Aorta (tissue), 5 donors: ENCODE data around the gene MGME1. TPM values are rescaled to one million over a fixed set of nuclear protein-coding genes. Genes with fewer than 3 reads are reported as not detected.
A peak's percentile ranks its signal among the peaks of the same experiment; 100 is the strongest.

ENCODE experiments used
- ATAC-seq: fragments of 200-7000 bp; cut with Tn5 transposase; one replicate; pipeline ENCODE4 v1.9.1; 2022; ENCODE audit warnings: moderate library complexity; ENCODE audit not compliant: low FRiP score
- DNase-seq, 2 donors: peaks; one replicate each; pipeline ENCODE4 v3.0.0-alpha.2; 2020
- H3K27ac ChIP-seq, 2 donors: one replicate each; pipeline ENCODE4 v1.5.1; 2013; ENCODE audit warnings: low read length in 2 of 2, mild to moderate bottlenecking in 2 of 2, moderate library complexity in 2 of 2, control low read depth in 1 of 2, inconsistent platforms in 1 of 2, low read depth in 1 of 2
- H3K27me3 ChIP-seq, 2 donors: one replicate each; pipeline ENCODE4 v1.6.1; 2013; ENCODE audit warnings: control low read depth in 1 of 2, low read length in 1 of 2, mild to moderate bottlenecking in 1 of 2, moderate library complexity in 1 of 2; ENCODE audit not compliant: insufficient read depth in 2 of 2, control insufficient read depth in 1 of 2
- H3K36me3 ChIP-seq, 2 donors: one replicate each; pipeline ENCODE4 v1.6.1; 2013; ENCODE audit warnings: control low read depth in 1 of 2, low read length in 1 of 2, mild to moderate bottlenecking in 1 of 2; ENCODE audit not compliant: insufficient read depth in 2 of 2, control insufficient read depth in 1 of 2
- H3K4me1 ChIP-seq, 2 donors: one replicate each; pipeline ENCODE4 v1.6.1; 2013; ENCODE audit warnings: low read length in 2 of 2, control low read depth in 1 of 2, mild to moderate bottlenecking in 1 of 2, moderate library complexity in 1 of 2; ENCODE audit not compliant: insufficient read depth in 2 of 2, control insufficient read depth in 1 of 2
- H3K4me3 ChIP-seq, 2 donors: one replicate each; pipeline ENCODE4 v1.5.1; 2013; ENCODE audit warnings: low read length in 2 of 2, control low read depth in 1 of 2, mild to moderate bottlenecking in 1 of 2
- H3K9me3 ChIP-seq: one replicate; pipeline ENCODE4 v1.6.1; 2013; ENCODE audit warnings: mild to moderate bottlenecking, low read length; ENCODE audit not compliant: control insufficient read depth
- WGBS, 2 donors: extraction: QIAGEN DNeasy Blood & Tissue Kit; methylation state at CpG; one replicate each; pipeline ENCODE4 v1.1.7; 2013; 5-methylcytosine and 5-hydroxymethylcytosine counted together
- intact Hi-C, 2 donors: fragments of 100-400 bp; cut with DNase I; formaldehyde crosslinking; loops; one replicate each; pipeline versions ENCODE4 v1.14.2 to v1.15.0; 2022
- polyA plus RNA-seq, 2 donors: library from polyadenylated mRNA; stranded (reverse); fragments of 200-250 nt; gene quantifications; one replicate each; pipeline ENCODE4 v1.2.3, GENCODE V29; 2013
- total RNA-seq, 2 donors: library from RNA; stranded (reverse); fragmentation: NEBNext Ultra II Directional; extraction: Animal tissue kit (Norgen Biotek cat#: 25700); gene quantifications; one replicate each; pipeline ENCODE4 v1.2.1, GENCODE V29; 2021
- donor health status: healthy with polysubstance abuse.
- donor health status: Bipolar disorder and iron deficiency.
- donor health status: DM: no; HTN: no; CAD: no.
- donor health status: DM: no; HTN: no; CAD: no.
- donor health status: DM: yes; HTN: yes; CAD: no.

The MGME1 gene
- total and polyA plus RNA-seq, 4 donors = 8.8 to 14.7 (median 12.1) TPM

GRCh38 chr20:17990278-17990972 is 21.6 kb downstream of the MGME1 start:
- Histone ChIP-seq H3K4me3 (no peak overlapping the region), H3K27me3 (no peaks in the 10 kb centered on the region), H3K27ac (no peak overlapping the region), H3K36me3 (peaks cover 0 to 6% of the 10 kb centered on the region in 2 donors), H3K4me1 (no peaks in the 10 kb centered on the region), H3K9me3 (no peaks in the 10 kb centered on the region)
- no peak for DNase-seq
- intact Hi-C loops = loop anchor here in 1 of 2 donors (10.0 kb wide), 1 partner anchor 486 kb away; no protein-coding TSS in a partner anchor
- 90 to 91% methylated on average over 9 to 10 of the region's 10 CpGs for whole genome bisulfite sequencing, 2 donors
- ATAC-seq = no peak

GRCh38 chr20:17992224-17992637 is 23.4 kb downstream of the MGME1 start:
- 89 to 90% methylated on average over 6 of the region's 6 CpGs for WGBS, 2 donors
- Histone ChIP-seq H3K27me3 (no peaks in the 10 kb centered on the region), H3K27ac (no peak overlapping the region), H3K9me3 (no peaks in the 10 kb centered on the region), H3K4me1 (no peaks in the 10 kb centered on the region), H3K36me3 (peaks cover 0 to 6% of the 10 kb centered on the region in 2 donors), H3K4me3 (no peak overlapping the region)
- intact Hi-C loops = loop anchor here in 1 of 2 donors (10.0 kb wide), 1 partner anchor 487 kb away; no protein-coding TSS in a partner anchor
- DNase-seq (no peak), ATAC-seq (no peak)

GRCh38 chr20:17992847-17993513 is 24.2 kb downstream of the MGME1 start:
- intact Hi-C loops = loop anchor here in 1 of 2 donors (10.0 kb wide), 1 partner anchor 488 kb away; no protein-coding TSS in a partner anchor
- Histone ChIP-seq H3K27ac (no peak overlapping the region), H3K9me3 (no peaks in the 10 kb centered on the region), H3K4me3 (no peak overlapping the region), H3K27me3 (no peaks in the 10 kb centered on the region), H3K4me1 (no peaks in the 10 kb centered on the region), H3K36me3 (peaks cover 0 to 6% of the 10 kb centered on the region in 2 donors)
- ATAC-seq (no peak), DNase-seq (no peak)
- 73 to 80% methylated on average over 5 of the region's 5 CpGs for WGBS, 2 donors

DNA sequence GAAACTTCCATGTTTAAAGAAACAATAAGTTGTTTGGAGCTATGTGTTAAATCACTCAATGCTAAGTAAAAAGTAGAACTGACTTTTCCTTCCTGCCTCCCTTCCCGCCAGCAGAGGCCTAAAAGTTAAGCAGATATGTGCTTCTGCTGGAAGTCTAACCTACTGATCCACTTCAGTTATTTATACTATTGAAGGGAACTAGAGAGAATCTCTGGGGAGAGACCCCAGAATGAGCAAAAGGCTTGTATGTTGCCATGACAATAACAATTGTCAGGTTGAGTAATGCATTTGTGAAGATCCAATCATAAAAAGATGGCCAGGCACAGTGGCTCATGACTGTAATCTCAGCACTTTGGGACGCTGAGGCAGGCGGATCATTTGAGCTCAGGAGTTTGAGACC is 24.7 kb downstream of the MGME1 start:
- DNase-seq (no peak), ATAC-seq (no peak)
- WGBS, 2 donors = 95 to 97% methylated on average over 3 of the region's 3 CpGs
- H3K4me3 ChIP-seq = no peak overlapping the region
- H3K27ac ChIP-seq = no peak overlapping the region
- H3K27me3 ChIP-seq = no peaks in the 10 kb centered on the region
- peaks cover 0 to 6% of the 10 kb centered on the region in 2 donors for H3K36me3 ChIP-seq
- H3K4me1 ChIP-seq = no peaks in the 10 kb centered on the region
- intact Hi-C loops = loop anchor here in 1 of 2 donors (10.0 kb wide), 1 partner anchor 489 kb away; no protein-coding TSS in a partner anchor
- H3K9me3 ChIP-seq = no peaks in the 10 kb centered on the region

DNA sequence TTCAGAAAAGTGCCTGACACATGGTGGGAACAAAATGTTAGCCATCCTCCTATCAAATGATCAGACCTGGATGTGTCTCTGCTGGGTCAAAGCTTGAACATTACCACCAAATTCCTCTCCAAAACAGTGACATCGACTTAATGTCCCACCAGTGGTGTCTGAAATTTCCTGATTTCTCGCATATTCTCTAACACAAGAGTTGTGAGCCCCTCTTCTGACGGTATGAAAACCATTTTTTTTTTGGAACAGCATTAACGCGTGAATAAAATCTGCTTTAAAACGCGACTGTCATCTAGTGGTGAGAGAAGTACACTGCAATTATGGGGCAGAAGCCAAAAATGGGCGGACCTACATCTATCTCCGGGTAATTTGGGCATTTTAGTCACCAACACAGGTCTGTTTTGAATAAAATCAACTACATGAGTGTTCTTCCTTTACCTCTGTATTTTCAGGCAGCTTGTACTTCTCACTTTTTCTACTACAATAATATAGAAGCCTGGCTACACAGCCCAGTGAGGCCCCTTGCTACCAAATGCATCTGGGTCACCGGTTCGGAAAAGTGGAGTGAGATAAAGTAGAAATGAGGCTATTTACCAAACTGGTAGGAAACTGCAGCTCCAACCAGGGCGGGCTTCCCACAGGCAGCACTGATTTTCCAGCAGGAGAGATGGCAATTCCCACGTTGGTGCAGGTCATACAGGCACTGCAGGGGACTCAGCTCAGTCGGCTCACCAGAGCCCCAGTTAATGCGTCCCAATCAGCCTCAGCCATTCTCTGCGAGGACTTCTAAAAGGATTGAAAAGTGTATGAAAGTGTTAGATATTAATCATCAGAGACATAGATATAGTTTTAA is 27.4 kb downstream of the MGME1 start:
- H3K9me3 ChIP-seq = no peaks in the 10 kb centered on the region
- intact Hi-C loops = loop anchor here (5.0 to 10.0 kb wide), 2 partner anchors 489 to 491 kb away; no protein-coding TSS in a partner anchor
- no peak overlapping the region for H3K27ac ChIP-seq
- DNase-seq (no peak), ATAC-seq (peak; percentile 86)
- peak overlapping the region in 1 of 2 donors; percentile 13 for H3K4me3 ChIP-seq
- no peaks in the 10 kb centered on the region for H3K27me3 ChIP-seq
- no peaks in the 10 kb centered on the region for H3K4me1 ChIP-seq
- WGBS, 2 donors = 9 to 10% methylated on average over 16 of the region's 16 CpGs
- no peaks in the 10 kb centered on the region for H3K36me3 ChIP-seq

DNA sequence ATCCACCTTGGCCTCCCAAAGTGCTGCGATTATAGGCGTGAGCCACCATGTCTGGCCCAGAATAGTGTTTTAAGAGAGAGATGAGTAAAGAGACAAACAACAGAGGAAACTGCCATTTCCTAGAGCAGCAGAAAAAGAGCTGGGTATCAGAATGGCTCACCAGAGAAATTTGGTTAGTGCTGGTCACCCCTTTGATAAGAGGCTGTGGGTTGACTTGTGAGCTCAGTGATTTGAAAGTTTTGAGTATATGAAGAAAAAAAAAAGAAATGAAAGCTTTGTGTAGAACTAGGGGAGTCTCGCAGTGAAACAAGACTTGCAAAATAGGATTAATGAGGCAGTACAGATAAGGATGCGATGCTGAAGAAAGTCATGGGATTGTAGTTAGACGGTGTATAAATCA is 29.6 kb downstream of the MGME1 start:
- H3K27ac ChIP-seq = no peak overlapping the region
- DNase-seq = no peak
- no peaks in the 10 kb centered on the region for H3K4me1 ChIP-seq
- intact Hi-C loops = loop anchor here (5.0 to 10.0 kb wide), 2 partner anchors 491 to 494 kb away; no protein-coding TSS in a partner anchor
- no peak overlapping the region for H3K4me3 ChIP-seq
- H3K9me3 ChIP-seq = no peaks in the 10 kb centered on the region
- H3K27me3 ChIP-seq = no peaks in the 10 kb centered on the region
- whole genome bisulfite sequencing, 2 donors = 94 to 99% methylated on average over 5 of the region's 5 CpGs
- no peaks in the 10 kb centered on the region for H3K36me3 ChIP-seq
- no peak for ATAC-seq

DNA sequence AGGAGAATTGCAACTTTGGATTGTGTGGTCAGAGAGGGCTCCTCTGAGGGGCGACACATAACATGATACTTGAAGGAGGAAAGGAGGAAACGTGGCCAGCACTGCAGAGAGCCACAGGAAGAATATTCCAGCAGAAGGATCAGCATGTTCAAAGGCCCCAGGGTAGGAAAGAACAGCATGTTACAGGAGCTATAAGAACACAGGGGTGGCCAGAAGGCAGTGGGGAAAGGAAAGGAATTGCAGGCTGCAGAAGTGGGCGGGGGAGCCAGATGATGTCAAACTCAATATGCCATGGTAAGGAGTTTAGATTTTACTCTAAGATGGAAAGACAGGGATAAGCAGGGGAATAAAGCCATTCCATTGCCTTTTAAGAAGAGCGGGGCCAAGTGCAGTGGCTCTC is 30.7 kb downstream of the MGME1 start:
- H3K4me3 ChIP-seq = no peak overlapping the region
- no peaks in the 10 kb centered on the region for H3K9me3 ChIP-seq
- no peaks in the 10 kb centered on the region for H3K4me1 ChIP-seq
- intact Hi-C loops = loop anchor here (5.0 to 10.0 kb wide), 2 partner anchors 492 to 495 kb away; no protein-coding TSS in a partner anchor
- DNase-seq (no peak), ATAC-seq (no peak)
- H3K36me3 ChIP-seq = no peaks in the 10 kb centered on the region
- no peaks in the 10 kb centered on the region for H3K27me3 ChIP-seq
- WGBS, 2 donors = 89 to 90% methylated on average over 4 of the region's 4 CpGs
- no peak overlapping the region for H3K27ac ChIP-seq

DNA sequence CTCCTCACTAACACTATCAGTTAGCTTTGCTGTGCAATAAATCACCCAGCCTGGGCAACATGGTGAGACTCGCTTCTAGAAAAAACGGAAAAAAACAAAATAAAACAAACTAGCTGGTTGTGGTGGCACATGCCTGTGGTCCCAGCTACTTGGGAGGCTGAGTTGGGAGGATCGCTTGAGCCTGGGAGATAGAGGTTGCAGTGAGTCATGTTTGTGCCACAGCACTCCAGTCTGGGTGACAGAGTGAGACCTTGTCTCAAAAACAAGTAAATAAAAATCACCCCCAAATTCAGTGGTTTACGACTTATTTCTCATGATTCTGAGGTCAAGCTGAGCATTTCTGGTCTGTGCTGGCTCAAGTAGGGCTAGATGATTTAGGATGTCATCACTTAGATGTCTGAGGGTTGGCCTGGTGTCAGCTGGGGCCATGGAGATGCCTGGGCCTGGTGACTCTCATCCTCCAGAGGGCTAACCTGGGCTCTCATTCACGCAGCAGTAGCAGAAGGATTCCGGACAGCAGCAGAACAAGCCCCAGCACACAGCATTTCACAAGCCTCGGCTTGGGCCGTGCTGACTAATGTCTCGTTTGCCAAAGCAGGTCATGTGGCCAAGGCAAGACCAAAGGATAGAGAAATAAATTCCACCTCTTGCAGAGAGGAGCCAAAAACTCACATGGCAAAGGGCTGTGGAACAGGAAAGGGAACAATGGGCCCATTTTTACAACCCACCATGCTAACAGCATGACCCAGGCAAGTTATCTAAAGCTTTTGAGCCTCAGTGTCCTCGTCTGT is 32.5 kb downstream of the MGME1 start:
- DNase-seq = peak; percentile 81 to 86
- Histone ChIP-seq H3K4me1 (no peaks in the 10 kb centered on the region), H3K36me3 (no peaks in the 10 kb centered on the region), H3K27ac (no peak overlapping the region), H3K27me3 (no peaks in the 10 kb centered on the region), H3K9me3 (no peaks in the 10 kb centered on the region), H3K4me3 (no peak overlapping the region)
- 52 to 55% methylated on average over 10 of the region's 10 CpGs for WGBS, 2 donors
- intact Hi-C loops = no loop called here
- ATAC-seq = peak; percentile 82
